HCT116 (cell line): Measurements from ENCODE around the gene MIEN1. TPM values are rescaled to one million over a fixed set of nuclear protein-coding genes. Genes with fewer than 3 reads are reported as not detected.

Experiments used
- ATAC-seq: fragments of 200-7000 bp; cut with Tn5 transposase; 2 replicates; pipeline ENCODE4 v1.9.1; 2020; ENCODE audit warnings: mild to moderate bottlenecking, moderate library complexity
- BruUV-seq: library from RNA; stranded (reverse); fragments of 400-500 nt; replicated peaks from 2 replicates; lab custom pipeline; 2021; lab: Mats Ljungman, UMichigan
- CTCF ChIA-PET: fragments of 300-600 bp; sonication (Branson Sonifier 250); formaldehyde crosslinking; loops from one replicate; lab custom pipeline; 2021; ENCODE audit warnings: antibody characterized with exemption; lab: Charles Lee
- POLR2A ChIA-PET: fragments of 300-600, 350-600 bp; sonication (Branson Sonifier 250); formaldehyde crosslinking; loops from one replicate; lab custom pipeline; 2021; ENCODE audit warnings: antibody characterized with exemption; lab: Charles Lee
- RAD21 ChIA-PET, 2 experiments: fragments of 300-600 bp; sonication (Branson Sonifier 250); formaldehyde crosslinking; loops; one replicate each; lab custom pipeline; 2023; ENCODE audit warnings: low total read pairs in 2 of 2; ENCODE audit not compliant: uncharacterized antibody in 2 of 2, unreplicated experiment in 2 of 2, low non-redundant PET in 1 of 2; lab: Charles Lee
- DNase-seq: peaks from one replicate; pipeline ENCODE4 v3.0.0-alpha.2; 2010; ENCODE audit warnings: low read depth, low spot score
- H2AFZ ChIP-seq: fragments of 200-600 bp; shearing (Covaris generic), sonication (generic); 2 replicates; pipeline ENCODE4 v1.6.1; 2017; ENCODE audit warnings: low read depth, mixed run types, mixed read lengths, antibody characterized with exemption, low read length; ENCODE audit not compliant: poor library complexity, severe bottlenecking
- H3K27ac ChIP-seq: 2 replicates; pipeline ENCODE4 v1.5.1; 2012; ENCODE audit warnings: low read depth, low read length
- H3K27me3 ChIP-seq: fragments of 200-600 bp; sonication (generic); 2 replicates; pipeline ENCODE4 v1.6.1; 2016; ENCODE audit warnings: mixed run types, low read length, mixed read lengths; ENCODE audit not compliant: insufficient read depth
- H3K36me3 ChIP-seq, 2 experiments: fragments of 200-500 bp in 1 of 2; fragments of 200-600 bp in 1 of 2; sonication (Bioruptor generic) in 1 of 2; sonication (generic) in 1 of 2; 2 replicates each; pipeline versions ENCODE4 v1.5.1 to v1.6.1; 2014 to 2016; ENCODE audit warnings: low read length in 2 of 2, inconsistent platforms in 1 of 2, mixed read lengths in 1 of 2, mixed run types in 1 of 2; ENCODE audit not compliant: insufficient read depth in 2 of 2, control insufficient read depth in 1 of 2
- H3K4me1 ChIP-seq, 2 experiments: fragments of 200-600 bp in 1 of 2; sonication (generic) in 1 of 2; 2 replicates each; pipeline versions ENCODE4 v1.5.1 to v1.6.1; 2012 to 2017; ENCODE audit warnings: low read length in 2 of 2, inconsistent platforms in 1 of 2, mild to moderate bottlenecking in 1 of 2, mixed read lengths in 1 of 2, mixed run types in 1 of 2, moderate library complexity in 1 of 2; ENCODE audit not compliant: insufficient read depth in 2 of 2, control insufficient read depth in 1 of 2
- H3K4me2 ChIP-seq: fragments of 200-600 bp; sonication (generic); 2 replicates; pipeline ENCODE4 v1.6.1; 2017; ENCODE audit warnings: mixed run types, low read length, mixed read lengths
- H3K4me3 ChIP-seq, 2 experiments: fragments of 200-600 bp in 1 of 2; sonication (generic) in 1 of 2; replicated peaks in 1 of 2; 2 replicates each; pipeline ENCODE4 v1.5.1; 2011 to 2016; ENCODE audit warnings: low read length in 2 of 2, control low read depth in 1 of 2, low read depth in 1 of 2, mild to moderate bottlenecking in 1 of 2, mixed read lengths in 1 of 2, mixed run types in 1 of 2
- H3K79me2 ChIP-seq: fragments of 200-600 bp; sonication (generic); 2 replicates; pipeline ENCODE4 v1.6.1; 2017; ENCODE audit warnings: mild to moderate bottlenecking, mixed run types, low read length, moderate library complexity, mixed read lengths; ENCODE audit not compliant: insufficient read depth
- H3K9ac ChIP-seq: fragments of 200-600 bp; sonication (generic); 2 replicates; pipeline ENCODE4 v1.6.1; 2016; ENCODE audit warnings: low read length, mixed read lengths
- H3K9me2 ChIP-seq: fragments of 200-600 bp; sonication (generic), shearing (Covaris generic); 2 replicates; pipeline ENCODE4 v1.6.1; 2017; ENCODE audit warnings: mixed run types, mild to moderate bottlenecking, moderate library complexity; ENCODE audit not compliant: insufficient read depth
- H3K9me3 ChIP-seq, 2 experiments: fragments of 200-500 bp in 1 of 2; fragments of 200-600 bp in 1 of 2; sonication (Bioruptor generic) in 1 of 2; sonication (generic) in 1 of 2; 2 replicates each; pipeline ENCODE4 v1.6.1; 2014 to 2017; ENCODE audit warnings: low read length in 2 of 2, mixed read lengths in 2 of 2, inconsistent platforms in 1 of 2, low read depth in 1 of 2, mild to moderate bottlenecking in 1 of 2, mixed run types in 1 of 2, moderate library complexity in 1 of 2; ENCODE audit not compliant: control insufficient read depth in 1 of 2, insufficient read depth in 1 of 2
- H4K20me1 ChIP-seq: fragments of 200-600 bp; sonication (generic), shearing (Covaris generic); 2 replicates; pipeline ENCODE4 v1.6.1; 2017; ENCODE audit warnings: mixed run types, mild to moderate bottlenecking, moderate library complexity; ENCODE audit not compliant: insufficient read depth
- CEBPB ChIP-seq: IDR thresholded peaks from 2 replicates; pipeline ENCODE4 v1.6.1; 2012; ENCODE audit warnings: low read depth
- EGR1 ChIP-seq: IDR thresholded peaks from 2 replicates; pipeline ENCODE4 v1.6.1; 2012; ENCODE audit warnings: low read depth
- ELF1 ChIP-seq: IDR thresholded peaks from 2 replicates; pipeline ENCODE4 v1.6.1; 2012; ENCODE audit warnings: low read depth, borderline replicate concordance
- EZH2phosphoT487 ChIP-seq: fragments of 200-600 bp; IDR thresholded peaks from 2 replicates; pipeline ENCODE4 v1.6.1; 2018; ENCODE audit warnings: antibody characterized with exemption, borderline replicate concordance
- FOSL1 ChIP-seq: IDR thresholded peaks from 2 replicates; pipeline ENCODE4 v1.6.1; 2012; ENCODE audit warnings: low read depth
- POLR2A ChIP-seq: IDR thresholded peaks from 2 replicates; pipeline ENCODE4 v1.7.0; 2011; ENCODE audit warnings: borderline replicate concordance; ENCODE audit not compliant: insufficient read depth, insufficient read length; ENCODE audit errors: extremely low read depth
- POLR2AphosphoS5 ChIP-seq: IDR thresholded peaks from 2 replicates; pipeline ENCODE4 v1.6.1; 2011; ENCODE audit warnings: mild to moderate bottlenecking, low read depth, low read length, moderate library complexity
- RAD21 ChIP-seq: IDR thresholded peaks from 2 replicates; pipeline ENCODE4 v1.6.1; 2012; ENCODE audit warnings: low read depth, mild to moderate bottlenecking
- SIN3A ChIP-seq: IDR thresholded peaks from 2 replicates; pipeline ENCODE4 v1.6.1; 2012; ENCODE audit warnings: low read depth
- SP1 ChIP-seq: IDR thresholded peaks from 2 replicates; pipeline ENCODE4 v1.6.1; 2012; ENCODE audit warnings: low read depth
- TCF7L2 ChIP-seq: IDR thresholded peaks from 2 replicates; pipeline ENCODE4 v1.7.0; 2011; ENCODE audit warnings: borderline replicate concordance, inconsistent platforms; ENCODE audit not compliant: insufficient read depth, insufficient read length; ENCODE audit errors: extremely low read depth
- YY1 ChIP-seq: IDR thresholded peaks from 2 replicates; pipeline ENCODE4 v1.6.1; 2011; ENCODE audit warnings: low read length, low read depth, moderate library complexity, mild to moderate bottlenecking; ENCODE audit not compliant: insufficient replicate concordance; ENCODE audit errors: extremely low read depth
- ZBTB33 ChIP-seq: IDR thresholded peaks from 2 replicates; pipeline ENCODE4 v1.6.1; 2011; ENCODE audit warnings: mild to moderate bottlenecking, low read length, moderate library complexity; ENCODE audit not compliant: insufficient replicate concordance; ENCODE audit errors: extremely low read depth
- ZFX ChIP-seq: fragments of 450-650 bp; IDR thresholded peaks from 2 replicates; pipeline ENCODE4 v1.6.1; 2017
- ZNF274 ChIP-seq: fragments of 200-500 bp; sonication (Bioruptor generic); IDR thresholded peaks from 2 replicates; pipeline ENCODE4 v1.6.1; 2014; ENCODE audit warnings: mild to moderate bottlenecking, low read depth, low read length, inconsistent platforms
- intact Hi-C: fragments of 100-400 bp; cut with micrococcal nuclease; formaldehyde crosslinking; loops from 2 replicates; pipeline ENCODE4 v1.10.0; 2022
- total RNA-seq: library from RNA; stranded (reverse); gene quantifications from one replicate; pipeline ENCODE4 v1.2.1, GENCODE V29; 2021; ENCODE audit not compliant: unreplicated experiment
- TF ChIP-seq, protein P1 (sequence below): IDR thresholded peaks from 2 replicates; pipeline ENCODE4 v1.6.1; 2012
- TF ChIP-seq, protein P2 (sequence below), 3 experiments: fragments of 200-600 bp in 1 of 3; sonication (generic) in 1 of 3; IDR thresholded peaks in 2 of 3; conservative IDR thresholded peaks in 1 of 3; 2 replicates each; pipeline ENCODE4 v1.5.1; 2012 to 2017; ENCODE audit warnings: low read depth in 2 of 3, low read length in 2 of 3, antibody characterized with exemption in 1 of 3, borderline replicate concordance in 1 of 3, control low read depth in 1 of 3, mild to moderate bottlenecking in 1 of 3, mixed read lengths in 1 of 3, mixed run types in 1 of 3, moderate library complexity in 1 of 3; ENCODE audit not compliant: insufficient read depth in 1 of 3
- TF ChIP-seq, protein P3 (sequence below): IDR thresholded peaks from 2 replicates; pipeline ENCODE4 v1.6.1; 2012

The MIEN1 gene
- total RNA-seq, 1 experiment from 2014 or later = 73.9 TPM

GRCh38 chr17:39738568-39738901, 8.2 kb upstream of the MIEN1 start (continued):
- no peak for TF ChIP-seq TCF7L2
- no peak for TF ChIP-seq SP1
- no peak for TF ChIP-seq SIN3A
- no peak for TF ChIP-seq ZFX
- TF ChIP-seq ZBTB33 = no peak
- TF ChIP-seq ZNF274 = no peak
- TF ChIP-seq POLR2AphosphoS5 = no peak
- TF ChIP-seq, all 23 proteins: peak for 0

- peaks cover 22% of the 10 kb centered on the region; the same call in 1 of the 2 replicates for H3K79me2 ChIP-seq
- peak within 1 kb of the TSS; percentile 100 for H3K4me2 ChIP-seq
- no peaks in the 10 kb centered on the region for H3K9me2 ChIP-seq
- ChIA-PET POLR2A (interaction anchor here (0.7 kb wide), 1 partner anchor 51 kb away, joined by 6 read pairs; no protein-coding TSS in a partner anchor), CTCF (no interaction called here), RAD21 (no interaction called here)
- ATAC-seq (peak; percentile 71), DNase-seq (peak; percentile 57)
- peak within 1 kb of the TSS; percentile 67 for H2AFZ ChIP-seq
- no peaks in the 10 kb centered on the region for H3K27me3 ChIP-seq
- no peaks in the 10 kb centered on the region for H3K9me3 ChIP-seq
- peaks cover 0 to 5% of the 10 kb centered on the region in 2 experiments; a peak in 1 of 4 replicates for H3K36me3 ChIP-seq
- H4K20me1 ChIP-seq = no peaks in the 10 kb centered on the region
- peaks cover 34 to 59% of the 10 kb centered on the region in 2 experiments for H3K4me1 ChIP-seq
- H3K27ac ChIP-seq = peak within 1 kb of the TSS; percentile 92
- intact Hi-C loops = loop anchor here (5.0 to 10.0 kb wide), 2 partner anchors 116 to 217 kb away; no protein-coding TSS in a partner anchor
- BruUV-seq = TSS peak; percentile 74
- peak within 1 kb of the TSS; percentile 69 to 84 for H3K4me3 ChIP-seq
- H3K9ac ChIP-seq = peak within 1 kb of the TSS; percentile 77
- TF ChIP-seq POLR2A (no peak), EGR1 (peak; percentile 79), YY1 (peak; percentile 24), SP1 (peak; percentile 64), SIN3A (peak; percentile 62; the same call in 1 of the 2 replicates), FOSL1 (no peak), CEBPB (no peak), EZH2phosphoT487 (no peak), ELF1 (no peak), ZFX (peak; percentile 44; the same call in 1 of the 2 replicates), RAD21 (no peak)
- TF ChIP-seq, protein P1, sequence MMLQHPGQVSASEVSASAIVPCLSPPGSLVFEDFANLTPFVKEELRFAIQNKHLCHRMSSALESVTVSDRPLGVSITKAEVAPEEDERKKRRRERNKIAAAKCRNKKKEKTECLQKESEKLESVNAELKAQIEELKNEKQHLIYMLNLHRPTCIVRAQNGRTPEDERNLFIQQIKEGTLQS = no peak
- TF ChIP-seq, protein P2, sequence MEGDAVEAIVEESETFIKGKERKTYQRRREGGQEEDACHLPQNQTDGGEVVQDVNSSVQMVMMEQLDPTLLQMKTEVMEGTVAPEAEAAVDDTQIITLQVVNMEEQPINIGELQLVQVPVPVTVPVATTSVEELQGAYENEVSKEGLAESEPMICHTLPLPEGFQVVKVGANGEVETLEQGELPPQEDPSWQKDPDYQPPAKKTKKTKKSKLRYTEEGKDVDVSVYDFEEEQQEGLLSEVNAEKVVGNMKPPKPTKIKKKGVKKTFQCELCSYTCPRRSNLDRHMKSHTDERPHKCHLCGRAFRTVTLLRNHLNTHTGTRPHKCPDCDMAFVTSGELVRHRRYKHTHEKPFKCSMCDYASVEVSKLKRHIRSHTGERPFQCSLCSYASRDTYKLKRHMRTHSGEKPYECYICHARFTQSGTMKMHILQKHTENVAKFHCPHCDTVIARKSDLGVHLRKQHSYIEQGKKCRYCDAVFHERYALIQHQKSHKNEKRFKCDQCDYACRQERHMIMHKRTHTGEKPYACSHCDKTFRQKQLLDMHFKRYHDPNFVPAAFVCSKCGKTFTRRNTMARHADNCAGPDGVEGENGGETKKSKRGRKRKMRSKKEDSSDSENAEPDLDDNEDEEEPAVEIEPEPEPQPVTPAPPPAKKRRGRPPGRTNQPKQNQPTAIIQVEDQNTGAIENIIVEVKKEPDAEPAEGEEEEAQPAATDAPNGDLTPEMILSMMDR (IDR thresholded peaks at IDR 0.05 in 2 of 3, conservative IDR thresholded peaks at IDR 0.05 in 1 of 3; ENCODE audit: borderline replicate concordance in 1 of 3, insufficient read depth in 1 of 3, low read depth in 2 of 3, low read length in 2 of 3) = no peak
- TF ChIP-seq, protein P3, sequence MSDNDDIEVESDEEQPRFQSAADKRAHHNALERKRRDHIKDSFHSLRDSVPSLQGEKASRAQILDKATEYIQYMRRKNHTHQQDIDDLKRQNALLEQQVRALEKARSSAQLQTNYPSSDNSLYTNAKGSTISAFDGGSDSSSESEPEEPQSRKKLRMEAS = peak; percentile 82
Measured at GRCh38 chr17:39737760-39738567, 7.6 kb upstream of the MIEN1 start, which contains the start of gene GRB7. Gene GRB7, plus strand, starts transcription at chr17:39737938. Its CDS starts 4,364 bp downstream, at chr17:39742302.
